Testis (tissue), 2 donors: Measurements from ENCODE around the gene TNFRSF21.

ENCODE experiments used
- CTCF ChIP-seq, 3 experiments: fragments of 450-650 bp in 2 of 3; fragments of 200-600 bp in 1 of 3; sonication (generic) in 1 of 3; IDR thresholded peaks; one replicate each; pipeline ENCODE4 v1.5.1; 2016 to 2019; ENCODE audit warnings: antibody characterized with exemption in 3 of 3, mild to moderate bottlenecking in 2 of 3, moderate library complexity in 1 of 3
- POLR2A ChIP-seq: fragments of 450-650 bp; IDR thresholded peaks from one replicate; pipeline ENCODE4 v1.6.1; 2017; ENCODE audit warnings: antibody characterized with exemption, mild to moderate bottlenecking, moderate library complexity

GRCh38 chr6:47351621-47352020 is 41.9 kb upstream of the TNFRSF21 start:
- TF ChIP-seq CTCF (IDR thresholded peaks at IDR 0.05) (no peak), POLR2A (no peak)
